ENCODE data around the gene AKR1C3.

The AKR1C3 gene

DNA sequence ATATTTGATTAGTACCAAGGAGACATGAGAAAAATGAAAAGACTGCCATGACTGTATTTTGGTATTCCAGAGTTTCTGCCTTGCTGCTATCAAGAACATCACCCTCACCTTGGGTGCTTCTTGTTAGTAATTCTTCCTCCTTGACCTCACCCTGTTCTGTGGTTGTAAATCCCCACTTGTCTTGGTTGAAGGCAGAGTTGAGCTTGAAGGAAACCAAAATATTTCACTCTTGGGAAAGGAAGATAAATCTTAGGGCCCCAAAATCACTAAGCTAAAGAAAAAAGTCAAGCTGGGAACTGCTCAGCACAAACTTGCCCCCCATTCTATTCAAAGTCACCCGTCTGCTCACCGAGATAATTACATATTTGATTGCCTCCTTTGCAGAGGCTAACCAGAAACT lies 20.6 kb upstream of the AKR1C3 start:
- Mint-ChIP-seq H3K27ac (no peak overlapping the region), H3K4me1 (no peaks in the 10 kb centered on the region), H3K9me3 (peaks cover 2% of the 10 kb centered on the region), H3K36me3 (no peaks in the 10 kb centered on the region), H3K27me3 (peaks cover 2% of the 10 kb centered on the region), H3K4me3 (no peak overlapping the region)
- DNase-seq (ENCODE audit: low spot score in 2 of 2) (no peak), ATAC-seq (ENCODE audit: low read depth) (no peak)

DNA sequence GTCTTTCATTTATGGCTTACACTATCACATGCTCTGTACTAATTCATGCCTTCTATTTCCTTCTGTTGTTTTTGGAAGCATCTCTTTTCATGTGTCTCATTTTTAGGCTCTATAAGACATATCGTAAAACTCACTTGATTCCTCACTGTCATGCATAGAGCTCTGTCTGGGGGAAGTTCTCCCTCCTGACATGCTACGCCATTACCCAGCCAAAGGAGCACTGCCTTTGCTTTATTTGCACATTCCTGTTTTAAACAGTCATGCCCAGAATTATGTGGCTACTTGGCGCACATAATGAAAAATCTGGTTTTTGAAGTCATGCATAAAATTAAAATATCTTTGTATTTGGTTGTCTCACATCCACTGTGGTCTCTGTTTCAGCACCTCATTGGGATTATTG lies 17.6 kb upstream of the AKR1C3 start:
- no peak for ATAC-seq (ENCODE audit: low read depth)
- no peak for DNase-seq (ENCODE audit: low spot score in 2 of 2)
- H3K27me3 Mint-ChIP-seq, result peaks cover 2% of the 10 kb centered on the region
- no peaks in the 10 kb centered on the region for H3K4me1 Mint-ChIP-seq
- H3K27ac Mint-ChIP-seq, result no peak overlapping the region
- H3K9me3 Mint-ChIP-seq, result peaks cover 3% of the 10 kb centered on the region
- H3K4me3 Mint-ChIP-seq, result no peak overlapping the region
- H3K36me3 Mint-ChIP-seq, result no peaks in the 10 kb centered on the region

DNA sequence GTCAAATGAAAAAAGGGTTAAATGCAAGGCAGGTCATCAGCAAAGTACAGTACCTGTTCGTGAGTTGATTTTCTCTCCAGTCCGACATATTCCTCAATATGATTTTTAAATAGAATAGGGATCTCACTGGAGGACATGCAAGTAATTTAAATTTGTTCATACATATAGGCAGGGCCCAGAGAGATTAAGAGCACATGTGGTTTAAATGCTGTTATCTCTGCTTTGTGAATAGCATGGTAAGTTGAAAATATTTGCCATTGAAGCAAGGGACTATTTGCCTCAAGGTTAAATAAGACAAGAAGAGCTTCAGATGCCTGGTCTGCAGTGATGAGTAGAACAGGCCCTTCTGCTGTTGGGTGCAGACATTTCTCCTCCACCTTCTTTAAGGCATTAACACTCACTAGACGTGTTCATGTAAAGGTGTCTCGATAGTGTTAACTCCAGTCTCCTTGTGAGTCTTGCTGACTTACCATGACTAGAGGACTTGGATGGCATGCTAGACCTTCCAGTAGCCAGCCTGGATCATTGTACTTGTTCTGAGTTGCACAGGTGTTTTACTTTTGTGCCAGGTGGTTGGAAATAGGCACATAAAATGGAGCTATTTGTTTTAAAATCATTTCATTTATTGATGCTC lies 15.6 kb upstream of the AKR1C3 start:
- no peaks in the 10 kb centered on the region for H3K36me3 Mint-ChIP-seq
- H3K4me1 Mint-ChIP-seq, result no peaks in the 10 kb centered on the region
- peaks cover 2% of the 10 kb centered on the region for H3K27me3 Mint-ChIP-seq
- no peak for DNase-seq (ENCODE audit: low spot score in 2 of 2)
- H3K27ac Mint-ChIP-seq, result no peak overlapping the region
- no peak overlapping the region for H3K4me3 Mint-ChIP-seq
- ATAC-seq (ENCODE audit: low read depth), result no peak
- H3K9me3 Mint-ChIP-seq, result peaks cover 1% of the 10 kb centered on the region

DNA sequence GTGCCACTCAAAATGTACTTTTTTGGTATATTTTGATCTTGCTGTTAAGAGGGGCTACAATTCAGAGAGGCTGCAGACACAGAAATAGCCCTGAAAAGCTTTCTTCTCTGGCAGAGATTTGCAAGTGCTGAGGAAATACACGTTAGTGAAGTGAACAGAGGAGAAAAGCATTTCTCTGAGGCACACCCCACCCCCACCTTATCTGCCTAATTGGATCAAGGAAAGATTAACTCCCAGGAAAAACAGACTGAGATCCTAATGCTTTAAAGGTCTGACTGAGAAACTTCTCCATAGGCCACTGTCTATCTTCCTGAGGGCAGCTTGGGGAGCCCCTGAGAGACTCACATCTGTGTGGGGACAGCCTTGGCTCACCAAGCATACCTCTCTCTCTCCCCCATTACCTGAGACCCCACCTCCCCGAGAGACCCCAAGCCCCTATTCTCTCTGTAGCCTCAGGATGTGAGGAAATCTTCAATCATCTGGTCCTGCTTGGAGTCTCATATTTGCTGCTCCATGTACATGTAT lies 14.8 kb upstream of the AKR1C3 start:
- peaks cover 1% of the 10 kb centered on the region for H3K9me3 Mint-ChIP-seq
- H3K27me3 Mint-ChIP-seq, result no peaks in the 10 kb centered on the region
- no peaks in the 10 kb centered on the region for H3K36me3 Mint-ChIP-seq
- H3K27ac Mint-ChIP-seq, result no peak overlapping the region
- ATAC-seq (ENCODE audit: low read depth), result no peak
- DNase-seq (ENCODE audit: low spot score in 2 of 2), result no peak
- no peaks in the 10 kb centered on the region for H3K4me1 Mint-ChIP-seq
- no peak overlapping the region for H3K4me3 Mint-ChIP-seq

- Mint-ChIP-seq H3K36me3 (no peaks in the 10 kb centered on the region), H3K9me3 (peaks cover 1% of the 10 kb centered on the region), H3K27ac (no peak overlapping the region), H3K4me3 (no peak overlapping the region), H3K4me1 (no peaks in the 10 kb centered on the region), H3K27me3 (no peaks in the 10 kb centered on the region)
- no peak for DNase-seq (ENCODE audit: low spot score in 2 of 2)
- ATAC-seq (ENCODE audit: low read depth), result no peak
These were observed 14.4 kb upstream of the AKR1C3 start for GRCh38 chr10:5079836-5080235.

GRCh38 chr10:5081091-5081490 lies 13.1 kb upstream of the AKR1C3 start:
- H3K4me3 Mint-ChIP-seq, result no peak overlapping the region
- no peaks in the 10 kb centered on the region for H3K36me3 Mint-ChIP-seq
- no peak for DNase-seq (ENCODE audit: low spot score in 2 of 2)
- H3K4me1 Mint-ChIP-seq, result no peaks in the 10 kb centered on the region
- no peak overlapping the region for H3K27ac Mint-ChIP-seq
- no peaks in the 10 kb centered on the region for H3K27me3 Mint-ChIP-seq
- ATAC-seq (ENCODE audit: low read depth), result no peak
- H3K9me3 Mint-ChIP-seq, result peaks cover 4% of the 10 kb centered on the region

- H3K27me3 Mint-ChIP-seq, result peaks cover 6% of the 10 kb centered on the region
- no peaks in the 10 kb centered on the region for H3K36me3 Mint-ChIP-seq
- peaks cover 13% of the 10 kb centered on the region for H3K9me3 Mint-ChIP-seq
- DNase-seq (ENCODE audit: low spot score in 2 of 2) (no peak), ATAC-seq (ENCODE audit: low read depth) (no peak)
- no peak overlapping the region for H3K4me3 Mint-ChIP-seq
- H3K27ac Mint-ChIP-seq, result no peak overlapping the region
- H3K4me1 Mint-ChIP-seq, result no peaks in the 10 kb centered on the region
These were observed 5.4 kb upstream of the AKR1C3 start for GRCh38 chr10:5088703-5089261.

DNA sequence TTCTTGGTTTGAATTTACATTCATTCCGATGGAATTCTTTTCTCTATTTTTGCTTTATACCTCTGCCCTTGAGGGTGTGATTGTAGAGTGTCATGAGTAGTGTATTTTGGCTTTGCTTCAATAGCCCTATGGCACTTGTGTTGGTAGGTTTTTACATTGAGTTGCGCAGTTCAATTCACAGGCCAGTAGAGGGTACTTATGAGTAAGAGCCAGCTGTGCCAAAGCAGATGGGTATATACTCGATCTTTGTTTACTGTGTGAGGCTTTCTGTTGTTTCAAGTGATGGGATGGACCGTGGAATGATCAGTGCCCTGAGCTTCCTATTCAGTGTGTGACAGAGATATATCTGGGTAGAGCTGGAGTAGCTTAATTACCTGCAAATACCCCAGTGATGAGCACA lies 4.3 kb upstream of the AKR1C3 start:
- no peaks in the 10 kb centered on the region for H3K36me3 Mint-ChIP-seq
- H3K4me3 Mint-ChIP-seq, result no peak overlapping the region
- H3K4me1 Mint-ChIP-seq, result no peaks in the 10 kb centered on the region
- no peak for DNase-seq (ENCODE audit: low spot score in 2 of 2)
- H3K9me3 Mint-ChIP-seq, result peaks cover 13% of the 10 kb centered on the region
- no peak for ATAC-seq (ENCODE audit: low read depth)
- H3K27me3 Mint-ChIP-seq, result peaks cover 6% of the 10 kb centered on the region
- H3K27ac Mint-ChIP-seq, result no peak overlapping the region

DNA sequence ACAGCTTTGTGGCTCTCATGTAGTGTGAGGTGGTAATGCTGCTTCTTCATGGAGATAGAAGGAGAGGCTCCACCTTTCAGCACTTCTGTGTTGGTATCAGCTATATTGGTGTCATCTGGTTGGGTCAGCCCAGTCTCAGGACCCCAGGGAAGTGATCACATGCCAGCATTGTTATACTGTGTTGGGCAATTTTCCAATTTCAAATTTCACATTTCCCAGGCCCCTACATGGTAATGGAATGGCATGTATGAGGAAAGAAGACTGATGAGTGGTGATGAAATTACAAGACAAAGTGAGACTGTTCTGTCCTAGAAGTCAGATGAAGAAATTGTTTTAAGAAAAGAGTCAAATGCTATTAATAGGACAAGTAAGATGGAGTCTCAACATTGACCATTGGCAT lies 3.7 kb upstream of the AKR1C3 start:
- ATAC-seq (ENCODE audit: low read depth) (no peak), DNase-seq (ENCODE audit: low spot score in 2 of 2) (no peak)
- H3K27ac Mint-ChIP-seq, result no peak overlapping the region
- H3K4me1 Mint-ChIP-seq, result no peaks in the 10 kb centered on the region
- H3K9me3 Mint-ChIP-seq, result peaks cover 13% of the 10 kb centered on the region
- H3K36me3 Mint-ChIP-seq, result no peaks in the 10 kb centered on the region
- H3K27me3 Mint-ChIP-seq, result peaks cover 6% of the 10 kb centered on the region
- H3K4me3 Mint-ChIP-seq, result no peak overlapping the region

GRCh38 chr10:5091196-5091595 lies 3.0 kb upstream of the AKR1C3 start:
- no peak overlapping the region for H3K27ac Mint-ChIP-seq
- peaks cover 11% of the 10 kb centered on the region for H3K9me3 Mint-ChIP-seq
- H3K36me3 Mint-ChIP-seq, result no peaks in the 10 kb centered on the region
- H3K4me3 Mint-ChIP-seq, result no peak overlapping the region
- no peaks in the 10 kb centered on the region for H3K4me1 Mint-ChIP-seq
- peaks cover 6% of the 10 kb centered on the region for H3K27me3 Mint-ChIP-seq
- no peak for DNase-seq (ENCODE audit: low spot score in 2 of 2)
- ATAC-seq (ENCODE audit: low read depth), result no peak

- Mint-ChIP-seq H3K27me3 (peaks cover 6% of the 10 kb centered on the region), H3K9me3 (peaks cover 11% of the 10 kb centered on the region)
- ATAC-seq (ENCODE audit: low read depth), result no peak
These were observed 1.8 kb upstream of the AKR1C3 start for GRCh38 chr10:5092375-5092774.

DNA sequence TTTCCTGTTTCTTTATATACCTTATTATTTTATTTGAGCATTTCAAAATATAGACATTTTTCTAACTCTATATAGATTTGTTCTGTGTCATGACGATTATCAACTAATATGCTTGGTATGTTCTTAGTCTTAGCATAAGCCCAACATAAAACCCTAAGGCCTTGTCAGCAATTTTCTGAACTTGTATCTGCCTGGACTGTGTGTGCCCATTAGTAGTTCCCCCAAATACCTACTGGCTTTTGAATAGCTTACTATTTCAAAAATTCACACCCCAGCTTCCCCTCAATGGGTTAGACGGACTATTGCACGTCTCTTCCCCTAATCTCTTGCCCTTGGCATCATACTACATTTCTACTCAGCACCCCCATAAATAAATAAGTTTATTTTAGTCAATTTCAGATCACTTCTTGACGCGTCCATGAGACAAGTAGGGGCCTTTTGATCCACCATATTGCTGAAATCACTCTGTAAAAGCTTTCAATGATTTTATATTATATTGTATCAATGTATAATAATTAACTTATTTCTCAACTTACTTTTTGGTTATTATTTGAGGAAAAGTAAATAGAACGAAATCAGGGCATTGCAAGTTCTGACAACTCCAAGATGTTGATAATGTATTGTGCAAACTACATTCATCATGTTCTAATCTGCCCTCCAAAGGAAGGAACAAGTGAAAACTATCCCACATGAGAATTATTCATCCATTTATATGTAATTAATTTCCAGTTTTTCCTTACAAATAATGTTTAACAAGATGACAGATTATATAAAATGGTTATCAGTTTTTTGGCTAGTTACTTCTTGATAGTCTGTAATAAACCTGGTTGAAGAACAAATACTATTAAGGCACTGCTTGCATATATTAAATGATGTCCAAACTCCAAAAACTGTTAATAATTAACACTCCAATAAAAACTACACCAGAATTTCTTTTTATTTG lies 1.1 kb upstream of the AKR1C3 start:
- Mint-ChIP-seq H3K36me3 (no peaks in the 10 kb centered on the region), H3K4me1 (no peaks in the 10 kb centered on the region)

More at GRCh38 chr10:5092375-5092774, 1.8 kb upstream of the AKR1C3 start:
- DNase-seq (ENCODE audit: low spot score in 2 of 2), result no peak
- Mint-ChIP-seq H3K36me3 (no peaks in the 10 kb centered on the region), H3K27ac (no peak overlapping the region), H3K4me3 (no peak overlapping the region), H3K4me1 (no peaks in the 10 kb centered on the region)

DNA sequence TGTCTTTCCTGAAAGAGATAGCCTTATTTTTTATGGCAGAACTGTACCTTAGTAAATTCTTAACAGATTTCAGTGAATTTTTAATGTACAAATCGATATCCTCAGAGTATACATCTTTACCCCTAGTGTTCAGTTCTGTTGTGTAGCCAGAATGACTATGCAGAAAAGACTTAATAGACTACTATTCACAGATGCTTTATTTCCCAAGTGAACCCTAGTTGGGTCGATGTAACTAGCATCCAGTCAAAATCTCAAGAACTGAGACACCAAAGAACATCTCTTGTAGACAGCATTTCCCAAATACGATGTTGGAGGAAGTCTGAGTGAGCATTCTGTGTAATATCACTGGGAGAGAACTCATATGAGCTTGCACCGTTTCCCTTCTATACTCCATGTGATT lies 1.5 kb downstream of the AKR1C3 start:
- H3K4me1 Mint-ChIP-seq, result no peaks in the 10 kb centered on the region
- no peak overlapping the region for H3K27ac Mint-ChIP-seq
- ATAC-seq (ENCODE audit: low read depth) (no peak), DNase-seq (ENCODE audit: low spot score in 2 of 2) (no peak)
- H3K9me3 Mint-ChIP-seq, result peaks cover 8% of the 10 kb centered on the region
- H3K36me3 Mint-ChIP-seq, result no peaks in the 10 kb centered on the region
- H3K4me3 Mint-ChIP-seq, result no peak overlapping the region
- H3K27me3 Mint-ChIP-seq, result peaks cover 3% of the 10 kb centered on the region

More for the DNA sequence above, 1.1 kb upstream of the AKR1C3 start:
- DNase-seq (ENCODE audit: low spot score in 2 of 2) (no peak), ATAC-seq (ENCODE audit: low read depth) (no peak)
- peaks cover 6% of the 10 kb centered on the region for H3K27me3 Mint-ChIP-seq
- no peak overlapping the region for H3K4me3 Mint-ChIP-seq
- no peak overlapping the region for H3K27ac Mint-ChIP-seq
- peaks cover 11% of the 10 kb centered on the region for H3K9me3 Mint-ChIP-seq

DNA sequence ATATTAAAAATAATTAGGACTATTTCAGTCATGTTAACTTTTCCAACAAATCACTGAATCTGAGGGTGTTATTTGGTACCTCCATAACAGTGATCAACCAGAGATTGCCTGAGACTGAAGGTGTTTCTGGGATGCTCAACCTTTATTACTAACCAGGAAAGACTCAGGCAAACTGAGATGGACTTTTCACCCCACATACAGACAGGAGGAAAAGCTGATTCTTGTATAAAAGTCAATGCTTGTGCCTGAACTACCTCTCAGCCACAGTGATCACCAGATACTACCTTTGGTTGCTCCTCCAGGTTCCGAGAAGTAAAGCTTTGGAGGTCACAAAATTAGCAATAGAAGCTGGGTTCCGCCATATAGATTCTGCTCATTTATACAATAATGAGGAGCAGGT lies 1.9 kb downstream of the AKR1C3 start:
- H3K4me3 Mint-ChIP-seq, result no peak overlapping the region
- DNase-seq (ENCODE audit: low spot score in 2 of 2) (no peak), ATAC-seq (ENCODE audit: low read depth) (no peak)
- peaks cover 5% of the 10 kb centered on the region for H3K9me3 Mint-ChIP-seq
- no peaks in the 10 kb centered on the region for H3K36me3 Mint-ChIP-seq
- no peaks in the 10 kb centered on the region for H3K4me1 Mint-ChIP-seq
- no peaks in the 10 kb centered on the region for H3K27me3 Mint-ChIP-seq
- no peak overlapping the region for H3K27ac Mint-ChIP-seq

Data from memory B cell (primary cell).